Sigmoid colon (tissue), 4 donors: ENCODE results near the gene MLKL.

ENCODE experiments used
- CTCF ChIP-seq, 4 experiments: fragments of 450-650 bp in 3 of 4; fragments of 200-600 bp in 1 of 4; IDR thresholded peaks; one replicate each; pipeline ENCODE4 v1.5.1; 2016 to 2019; ENCODE audit warnings: antibody characterized with exemption in 4 of 4, mild to moderate bottlenecking in 3 of 4, moderate library complexity in 2 of 4
- EP300 ChIP-seq, 4 donors: sonication (generic); formaldehyde crosslinking; IDR thresholded peaks; one replicate each; pipeline ENCODE4 v1.6.1; 2017; ENCODE audit warnings: antibody characterized with exemption in 4 of 4
- POLR2A ChIP-seq, 2 donors: fragments of 450-650 bp; IDR thresholded peaks; one replicate each; pipeline ENCODE4 v1.6.1; 2016; ENCODE audit warnings: antibody characterized with exemption in 2 of 2, mild to moderate bottlenecking in 2 of 2, moderate library complexity in 2 of 2
- POLR2AphosphoS5 ChIP-seq, 4 donors: sonication (generic); formaldehyde crosslinking; IDR thresholded peaks; one replicate each; pipeline ENCODE4 v1.6.1; 2017; ENCODE audit warnings: antibody characterized with exemption in 4 of 4

- TF ChIP-seq CTCF (IDR thresholded peaks at IDR 0.05): no peak
- TF ChIP-seq POLR2A (IDR thresholded peaks at IDR 0.05): no peak
- TF ChIP-seq POLR2AphosphoS5 (IDR thresholded peaks at IDR 0.05): no peak
- TF ChIP-seq EP300 (IDR thresholded peaks at IDR 0.05): no peak
Observed at GRCh38 chr16:74654536-74655050, 46.1 kb downstream of the MLKL start.
